Kidney (tissue), 14 donors: ENCODE data around the gene ELOB. TPM values are rescaled to one million over a fixed set of nuclear protein-coding genes. Genes with fewer than 3 reads are reported as not detected.
A peak's percentile ranks its signal among the peaks of the same experiment; 100 is the strongest.

Experiments used
- DNase-seq, 5 donors: peaks; one replicate each; pipeline ENCODE4 v3.0.0-alpha.2; 2013 to 2020
- FAIRE-seq: peaks from 2 replicates; lab custom pipeline; 2012; peaks lifted over from hg19 to GRCh38; lab: Jason Lieb, UNC
- H3K27ac ChIP-seq, 2 donors: one replicate each; pipeline ENCODE4 v1.7.0; 2013; ENCODE audit warnings: low read depth in 2 of 2, low read length in 2 of 2, inconsistent platforms in 1 of 2
- H3K27me3 ChIP-seq: one replicate; pipeline ENCODE4 v1.7.1; 2013; ENCODE audit warnings: low read length, inconsistent platforms; ENCODE audit not compliant: control insufficient read depth, insufficient read depth
- H3K36me3 ChIP-seq, 3 donors: one replicate each; pipeline versions ENCODE4 v1.7.0 to v1.7.1; 2013; ENCODE audit warnings: low read length in 3 of 3, control low read depth in 1 of 3, inconsistent platforms in 1 of 3; ENCODE audit not compliant: insufficient read depth in 3 of 3, control insufficient read depth in 2 of 3
- H3K4me1 ChIP-seq, 3 donors: one replicate each; pipeline versions ENCODE4 v1.7.0 to v1.7.1; 2013; ENCODE audit warnings: low read length in 3 of 3, inconsistent platforms in 1 of 3, low read depth in 1 of 3; ENCODE audit not compliant: control insufficient read depth in 2 of 3, insufficient read depth in 2 of 3
- H3K4me3 ChIP-seq, 3 donors: one replicate each; pipeline versions ENCODE4 v1.7.0 to v1.8.1; 2013; ENCODE audit warnings: low read length in 3 of 3, control low read depth in 1 of 3, inconsistent platforms in 1 of 3
- H3K9ac ChIP-seq, 3 donors: one replicate each; pipeline versions ENCODE4 v1.7.0 to v1.7.1; 2013; ENCODE audit warnings: low read length in 3 of 3, control low read depth in 1 of 3, inconsistent platforms in 1 of 3
- H3K9me3 ChIP-seq, 3 donors: one replicate each; pipeline versions ENCODE4 v1.7.0 to v1.7.1; 2013; ENCODE audit warnings: low read length in 3 of 3, control low read depth in 1 of 3, inconsistent platforms in 1 of 3; ENCODE audit not compliant: control insufficient read depth in 2 of 3, insufficient read depth in 1 of 3
- intact Hi-C: fragments of 100-400 bp; cut with DNase I; formaldehyde crosslinking; loops from one replicate; pipeline ENCODE4 v1.11.1; 2022
- polyA plus RNA-seq: library from polyadenylated mRNA; stranded (reverse); fragments of 350-450 nt; fragmentation: Illumina TruSeq; extraction: RNeasy Lipid Tissue Mini Kit (QIAGEN cat#74804); gene quantifications from one replicate; pipeline ENCODE4 v1.2.3, GENCODE V29; 2014; ENCODE audit warnings: low read depth, low replicate concordance; ENCODE audit not compliant: insufficient read depth
- total RNA-seq: library from RNA; stranded (reverse); fragmentation: NEBNext Ultra II Directional; extraction: Animal tissue kit (Norgen Biotek cat#: 25700); gene quantifications from one replicate; pipeline ENCODE4 v1.2.1, GENCODE V29; 2021
- TF ChIP-seq, protein P1 (sequence below): IDR thresholded peaks from 3 replicates; pipeline ENCODE4 v1.5.1; 2012; ENCODE audit warnings: mild to moderate bottlenecking, moderate library complexity, borderline replicate concordance; ENCODE audit not compliant: insufficient read depth; ENCODE audit errors: extremely low read depth
- donor health status: control.
- donor health status: control.
- donor health status: control.
- donor health status: control.
- donor health status: control.
- donor health status: DM: yes; HTN: yes; CAD: no.
- donor health status: Normal renal cell carcinoma (clear cell type).

The ELOB gene
- total and polyA plus RNA-seq, 2 donors from 2014 or later, result 226 to 836 TPM

- Histone ChIP-seq H3K9me3 (no peaks in the 10 kb centered on the region), H3K4me3 (peak overlapping the region in 1 of 3 donors; percentile 17), H3K9ac (no peak overlapping the region), H3K27ac (no peak overlapping the region), H3K36me3 (no peaks in the 10 kb centered on the region), H3K4me1 (no peaks in the 10 kb centered on the region), H3K27me3 (peaks cover 4% of the 10 kb centered on the region)
- FAIRE-seq, result no peak
- TF ChIP-seq, protein P1, sequence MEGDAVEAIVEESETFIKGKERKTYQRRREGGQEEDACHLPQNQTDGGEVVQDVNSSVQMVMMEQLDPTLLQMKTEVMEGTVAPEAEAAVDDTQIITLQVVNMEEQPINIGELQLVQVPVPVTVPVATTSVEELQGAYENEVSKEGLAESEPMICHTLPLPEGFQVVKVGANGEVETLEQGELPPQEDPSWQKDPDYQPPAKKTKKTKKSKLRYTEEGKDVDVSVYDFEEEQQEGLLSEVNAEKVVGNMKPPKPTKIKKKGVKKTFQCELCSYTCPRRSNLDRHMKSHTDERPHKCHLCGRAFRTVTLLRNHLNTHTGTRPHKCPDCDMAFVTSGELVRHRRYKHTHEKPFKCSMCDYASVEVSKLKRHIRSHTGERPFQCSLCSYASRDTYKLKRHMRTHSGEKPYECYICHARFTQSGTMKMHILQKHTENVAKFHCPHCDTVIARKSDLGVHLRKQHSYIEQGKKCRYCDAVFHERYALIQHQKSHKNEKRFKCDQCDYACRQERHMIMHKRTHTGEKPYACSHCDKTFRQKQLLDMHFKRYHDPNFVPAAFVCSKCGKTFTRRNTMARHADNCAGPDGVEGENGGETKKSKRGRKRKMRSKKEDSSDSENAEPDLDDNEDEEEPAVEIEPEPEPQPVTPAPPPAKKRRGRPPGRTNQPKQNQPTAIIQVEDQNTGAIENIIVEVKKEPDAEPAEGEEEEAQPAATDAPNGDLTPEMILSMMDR, result no peak
- DNase-seq, result peak in 1 of 5 donors; percentile 58
- intact Hi-C loops, result no loop called here
Observed at GRCh38 chr16:2784358-2785100, 7.4 kb upstream of the ELOB start.

GRCh38 chr16:2783581-2784357 is 6.7 kb upstream of the ELOB start:
- Histone ChIP-seq H3K36me3 (no peaks in the 10 kb centered on the region), H3K9me3 (no peaks in the 10 kb centered on the region), H3K4me3 (no peak overlapping the region), H3K27ac (no peak overlapping the region), H3K9ac (no peak overlapping the region), H3K4me1 (peaks cover 0 to 6% (median 0%) of the 10 kb centered on the region in 3 donors), H3K27me3 (peaks cover 4% of the 10 kb centered on the region)
- FAIRE-seq, result no peak
- intact Hi-C loops, result no loop called here
- peak in 2 of 5 donors; percentile 31 to 32 for DNase-seq
- TF ChIP-seq, protein P1, result no peak

DNA sequence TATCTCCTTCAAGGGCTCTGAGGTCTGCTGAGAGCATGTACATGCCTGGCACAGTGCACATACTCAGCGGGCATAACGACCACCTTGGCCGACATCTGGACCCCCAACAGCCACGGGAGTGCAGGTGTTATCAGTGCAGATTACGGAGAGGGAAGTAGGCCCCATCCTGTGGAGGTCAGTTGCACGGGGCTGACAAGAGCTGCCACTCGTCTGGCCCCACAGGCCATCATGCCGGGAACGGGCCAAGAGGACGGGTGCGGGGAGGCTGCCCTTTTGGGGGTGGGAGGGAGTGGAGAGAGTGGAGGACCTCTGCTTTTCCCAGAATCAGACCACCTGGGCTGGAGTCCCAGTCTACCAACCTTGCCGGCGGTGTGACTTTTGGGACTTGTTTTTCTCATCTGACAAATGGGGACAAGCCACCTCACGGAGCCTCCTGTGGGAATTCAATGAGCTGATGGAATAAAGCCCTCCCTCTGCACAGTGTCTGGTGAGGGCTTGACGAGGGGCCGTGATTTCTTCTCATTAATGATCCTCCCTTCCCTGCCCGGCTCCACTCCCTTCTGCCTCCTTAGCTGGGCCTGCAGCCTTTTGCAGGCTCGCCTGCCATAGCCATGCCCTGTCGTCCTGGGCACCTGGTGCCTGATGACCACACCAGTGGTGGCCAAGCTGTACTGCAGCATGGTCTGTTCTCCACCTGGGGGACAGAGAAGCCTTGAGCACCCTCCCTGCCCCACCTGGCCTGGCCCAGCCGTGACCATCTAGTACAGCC is 5.7 kb upstream of the ELOB start:
- Histone ChIP-seq H3K9me3 (no peaks in the 10 kb centered on the region), H3K9ac (no peak overlapping the region), H3K4me3 (no peak overlapping the region), H3K27ac (no peak overlapping the region), H3K27me3 (peaks cover 4% of the 10 kb centered on the region), H3K36me3 (no peaks in the 10 kb centered on the region), H3K4me1 (peaks cover 0 to 14% (median 7%) of the 10 kb centered on the region in 3 donors)
- DNase-seq (peak in 2 of 5 donors; percentile 27 to 35), FAIRE-seq (no peak)
- intact Hi-C loops, result no loop called here
- TF ChIP-seq, protein P1, result no peak
